ENCODE measurements around the gene NCKAP5. TPM values are rescaled to one million over a fixed set of nuclear protein-coding genes. Genes with fewer than 3 reads are reported as not detected.

Gene NCKAP5
- total RNA-seq, 3 donors from 2014 or later (not counting 1 experiment from before 2014, with no cell fraction given) = 0.12 to 0.20 TPM; not detected in 1

DNA sequence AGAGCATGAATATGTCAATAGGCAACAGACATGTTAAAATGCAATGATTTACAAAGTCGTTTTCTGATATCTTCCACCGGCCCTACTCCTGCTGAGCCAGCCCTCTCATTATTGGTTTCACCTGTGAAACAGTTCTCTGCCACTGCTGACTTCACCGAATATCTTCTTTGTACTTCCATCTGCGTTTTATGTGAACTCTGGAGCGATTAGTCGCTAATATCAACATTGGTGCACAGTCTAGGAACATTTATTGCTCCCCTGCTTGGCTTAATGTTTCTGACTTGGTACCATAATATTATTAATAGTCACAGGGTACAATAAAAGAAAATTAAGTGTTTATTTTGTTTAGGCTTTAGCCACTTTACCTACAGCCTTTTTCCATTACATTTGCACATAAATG is 105.5 kb downstream of the NCKAP5 start:
- no peaks in the 10 kb centered on the region for H3K27me3 ChIP-seq (ENCODE audit: control insufficient read depth, insufficient read depth, low read length)
- no peaks in the 10 kb centered on the region for H3K9me3 ChIP-seq (ENCODE audit: control insufficient read depth, insufficient read depth, low read length)
- no peak overlapping the region for H3K27ac ChIP-seq (ENCODE audit: low read length)
- H3K36me3 ChIP-seq (ENCODE audit: control insufficient read depth, insufficient read depth, low read length) = no peaks in the 10 kb centered on the region
- intact Hi-C loops (cut with micrococcal nuclease) = no loop called here
- 86% methylated on average over 6 of the region's 6 CpGs for WGBS (ENCODE audit: insufficient coverage)
- Mint-ChIP-seq H3K4me1 (no peaks in the 10 kb centered on the region), H3K27me3 (ENCODE audit: low read depth in 2 of 2) (no peaks in the 10 kb centered on the region), H3K9me3 (peaks cover 0 to 2% of the 10 kb centered on the region in 2 donors), H3K36me3 (no peaks in the 10 kb centered on the region), H3K4me3 (no peak overlapping the region), H3K27ac (no peak overlapping the region)
- ATAC-seq = no peak
- DNase-seq = no peak
- no peaks in the 10 kb centered on the region for H3K4me1 ChIP-seq (ENCODE audit: control insufficient read depth, insufficient read depth, low read length)
- TF ChIP-seq CTCF (IDR thresholded peaks at IDR 0.05) = no peak
- H3K4me3 ChIP-seq (ENCODE audit: low read length) = no peak overlapping the region

GRCh38 chr2:133461484-133461883 is 106.8 kb downstream of the NCKAP5 start:
- Mint-ChIP-seq H3K9me3 (peaks cover 0 to 3% of the 10 kb centered on the region in 2 donors), H3K27me3 (ENCODE audit: low read depth in 2 of 2) (no peaks in the 10 kb centered on the region), H3K4me1 (no peaks in the 10 kb centered on the region), H3K36me3 (no peaks in the 10 kb centered on the region), H3K4me3 (no peak overlapping the region), H3K27ac (no peak overlapping the region)
- 80% methylated on average over 4 of the region's 4 CpGs for WGBS (ENCODE audit: insufficient coverage)
- Histone ChIP-seq H3K27me3 (ENCODE audit: control insufficient read depth, insufficient read depth, low read length) (no peaks in the 10 kb centered on the region), H3K27ac (ENCODE audit: low read length) (no peak overlapping the region), H3K4me1 (ENCODE audit: control insufficient read depth, insufficient read depth, low read length) (no peaks in the 10 kb centered on the region), H3K36me3 (ENCODE audit: control insufficient read depth, insufficient read depth, low read length) (no peaks in the 10 kb centered on the region), H3K4me3 (ENCODE audit: low read length) (no peak overlapping the region), H3K9me3 (ENCODE audit: control insufficient read depth, insufficient read depth, low read length) (no peaks in the 10 kb centered on the region)
- ATAC-seq (no peak), DNase-seq (no peak)
- no peak for TF ChIP-seq CTCF (IDR thresholded peaks at IDR 0.05)
- intact Hi-C loops (cut with micrococcal nuclease) = no loop called here

DNA sequence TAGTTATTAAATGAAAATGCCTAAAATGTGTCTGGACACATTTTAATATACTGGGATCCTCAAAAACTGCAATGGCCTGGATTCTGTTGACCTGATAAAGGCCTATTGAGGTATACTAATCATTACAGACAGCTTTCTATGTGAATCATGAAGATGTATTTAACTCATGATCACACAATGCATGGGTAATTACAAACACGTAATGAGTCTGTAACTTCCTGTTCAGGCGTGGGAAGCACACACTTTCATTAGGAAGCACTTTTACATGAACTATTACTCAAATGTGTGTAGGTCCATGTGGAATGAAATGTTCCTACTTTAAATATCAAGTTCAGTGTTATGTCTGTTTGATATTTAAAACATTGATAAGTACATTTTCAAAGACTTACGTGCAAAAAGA is 108.7 kb downstream of the NCKAP5 start:
- no peaks in the 10 kb centered on the region for H3K9me3 ChIP-seq (ENCODE audit: control insufficient read depth, insufficient read depth, low read length)
- no peak overlapping the region for H3K27ac ChIP-seq (ENCODE audit: low read length)
- Mint-ChIP-seq H3K9me3 (peaks cover 3% of the 10 kb centered on the region in 2 donors), H3K36me3 (no peaks in the 10 kb centered on the region), H3K27ac (no peak overlapping the region), H3K4me3 (no peak overlapping the region), H3K4me1 (no peaks in the 10 kb centered on the region), H3K27me3 (ENCODE audit: low read depth in 2 of 2) (no peaks in the 10 kb centered on the region)
- H3K4me3 ChIP-seq (ENCODE audit: low read length) = no peak overlapping the region
- no peaks in the 10 kb centered on the region for H3K27me3 ChIP-seq (ENCODE audit: control insufficient read depth, insufficient read depth, low read length)
- H3K36me3 ChIP-seq (ENCODE audit: control insufficient read depth, insufficient read depth, low read length) = no peaks in the 10 kb centered on the region
- DNase-seq = no peak
- WGBS (ENCODE audit: insufficient coverage) = no CpG with 5 or more reads among the region's 3 CpGs
- no peaks in the 10 kb centered on the region for H3K4me1 ChIP-seq (ENCODE audit: control insufficient read depth, insufficient read depth, low read length)
- no peak for ATAC-seq
- no peak for TF ChIP-seq CTCF (IDR thresholded peaks at IDR 0.05)
- intact Hi-C loops (cut with micrococcal nuclease) = no loop called here

GRCh38 chr2:133458280-133458679 is 110.0 kb downstream of the NCKAP5 start:
- no peaks in the 10 kb centered on the region for H3K36me3 Mint-ChIP-seq
- no peaks in the 10 kb centered on the region for H3K27me3 ChIP-seq (ENCODE audit: control insufficient read depth, insufficient read depth, low read length)
- no peak overlapping the region for H3K27ac Mint-ChIP-seq
- no peak overlapping the region for H3K4me3 ChIP-seq (ENCODE audit: low read length)
- WGBS (ENCODE audit: insufficient coverage) = 90% methylated on average over 2 of the region's 3 CpGs
- ATAC-seq = no peak
- no peak overlapping the region for H3K27ac ChIP-seq (ENCODE audit: low read length)
- no peaks in the 10 kb centered on the region for H3K9me3 ChIP-seq (ENCODE audit: control insufficient read depth, insufficient read depth, low read length)
- no peaks in the 10 kb centered on the region for H3K36me3 ChIP-seq (ENCODE audit: control insufficient read depth, insufficient read depth, low read length)
- no peaks in the 10 kb centered on the region for H3K4me1 ChIP-seq (ENCODE audit: control insufficient read depth, insufficient read depth, low read length)
- no peaks in the 10 kb centered on the region for H3K4me1 Mint-ChIP-seq
- peaks cover 3 to 6% of the 10 kb centered on the region in 2 donors for H3K9me3 Mint-ChIP-seq
- intact Hi-C loops (cut with micrococcal nuclease) = no loop called here
- no peak overlapping the region for H3K4me3 Mint-ChIP-seq
- no peak for TF ChIP-seq CTCF (IDR thresholded peaks at IDR 0.05)
- no peak for DNase-seq
- no peaks in the 10 kb centered on the region for H3K27me3 Mint-ChIP-seq (ENCODE audit: low read depth in 2 of 2)
